NCI-H2196 (cell line): ENCODE results near the gene NEB.
"Not testable (repeated sequence)": the region's sequence is repeated elsewhere in the genome, so short reads cannot be mapped to it uniquely, and the experiment has no call there.

Experiments used
- DNase-seq: peaks from one replicate; lab custom pipeline; 2025; ENCODE audit not compliant: unreplicated experiment; lab: John Stamatoyannopoulos, UW

The NEB gene

DNA sequence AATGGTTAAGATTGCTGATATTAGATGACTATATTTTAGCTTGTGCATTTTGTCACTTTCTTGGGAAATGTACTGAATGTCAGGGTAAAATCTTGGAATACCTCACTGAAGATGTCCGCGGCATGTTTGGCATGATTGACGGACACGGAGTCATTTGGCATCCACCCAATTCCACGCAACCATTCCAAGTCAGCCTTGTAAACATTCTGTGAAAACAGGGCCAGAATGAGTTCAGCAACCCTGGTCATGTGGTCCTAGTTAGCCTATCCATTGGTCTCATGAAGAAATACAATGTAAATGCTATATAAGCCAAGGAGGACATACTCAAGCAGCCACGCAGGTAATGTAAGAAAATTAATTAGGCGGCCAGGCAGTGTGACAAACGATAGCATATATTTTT is 165.1 kb downstream of the NEB start:
- no peak for DNase-seq

DNA sequence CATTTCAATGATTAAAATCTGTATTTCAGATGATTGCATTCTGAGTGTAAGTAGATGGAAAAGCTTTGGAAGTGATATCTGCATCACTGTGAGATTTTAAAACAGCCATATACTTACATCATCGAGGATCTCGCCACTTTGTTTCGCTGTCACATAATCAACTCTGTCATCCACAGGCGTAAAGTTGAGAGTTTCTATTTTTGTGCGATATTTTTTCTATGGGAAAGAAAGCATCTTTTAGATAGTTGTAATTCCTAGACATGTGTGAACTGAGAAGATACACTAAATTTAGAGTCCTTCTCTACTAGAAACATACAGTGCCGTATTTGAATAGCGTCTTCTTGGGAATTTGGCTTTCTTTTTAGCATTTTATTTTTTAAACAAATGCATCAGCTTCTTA is 165.8 kb downstream of the NEB start:
- no peak for DNase-seq

DNA sequence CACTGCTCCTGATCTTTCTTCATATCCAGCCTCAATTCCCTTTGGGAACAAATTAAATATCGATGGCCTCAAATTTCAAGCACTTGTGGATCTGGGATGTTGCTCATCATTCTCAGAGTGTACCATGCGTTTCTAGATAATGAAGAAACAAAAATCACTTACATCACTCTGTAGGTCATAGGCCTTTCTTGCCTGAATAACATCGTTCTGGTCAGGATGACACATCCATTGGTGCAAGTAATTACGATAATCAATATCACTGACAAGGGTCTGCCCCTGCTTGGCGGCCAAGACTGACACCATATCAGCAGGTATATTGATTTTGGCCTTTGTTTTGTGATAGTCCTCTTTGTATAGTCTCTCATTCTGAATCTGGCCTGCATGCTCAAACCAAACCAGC is 167.3 kb downstream of the NEB start:
- no peak for DNase-seq

DNA sequence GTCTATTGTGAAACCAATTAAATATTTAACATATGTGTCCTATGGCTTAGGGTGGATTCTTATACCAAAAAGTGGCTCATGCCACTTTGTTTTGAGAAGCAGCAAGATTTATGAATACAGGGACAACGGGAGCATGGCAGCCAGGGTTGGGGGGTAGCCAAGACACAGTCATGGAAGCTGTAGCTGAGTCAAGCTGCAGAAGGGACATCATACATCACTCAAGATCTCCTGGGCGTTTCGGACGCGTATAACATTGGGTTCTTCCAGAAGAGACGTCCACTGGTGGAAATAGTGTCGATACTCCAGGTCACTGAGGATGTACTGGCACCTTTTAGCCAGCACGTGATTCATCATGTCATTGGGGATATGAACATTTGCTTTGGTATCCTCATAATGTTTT is 171.9 kb downstream of the NEB start:
- DNase-seq: no peak

DNA sequence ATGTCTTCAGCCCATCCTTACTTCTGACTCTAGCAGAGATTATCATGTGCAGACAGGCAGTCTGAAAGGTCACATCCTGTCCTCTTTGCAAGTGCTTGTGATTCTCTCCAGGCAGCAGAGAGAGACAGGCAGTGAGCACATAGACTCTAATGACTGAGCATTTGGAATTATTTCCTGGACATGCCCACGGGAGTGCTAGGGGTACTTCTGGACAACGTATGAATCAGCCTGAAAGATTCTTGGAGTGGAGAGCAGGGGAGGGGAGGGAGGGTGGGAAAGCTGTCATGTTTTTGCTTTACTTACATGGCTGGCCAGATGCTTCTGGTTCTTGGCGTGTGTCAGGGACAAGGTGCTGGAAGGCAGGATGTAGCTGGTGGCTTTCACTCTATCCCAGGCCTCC is 174.0 kb downstream of the NEB start:
- no peak for DNase-seq

DNA sequence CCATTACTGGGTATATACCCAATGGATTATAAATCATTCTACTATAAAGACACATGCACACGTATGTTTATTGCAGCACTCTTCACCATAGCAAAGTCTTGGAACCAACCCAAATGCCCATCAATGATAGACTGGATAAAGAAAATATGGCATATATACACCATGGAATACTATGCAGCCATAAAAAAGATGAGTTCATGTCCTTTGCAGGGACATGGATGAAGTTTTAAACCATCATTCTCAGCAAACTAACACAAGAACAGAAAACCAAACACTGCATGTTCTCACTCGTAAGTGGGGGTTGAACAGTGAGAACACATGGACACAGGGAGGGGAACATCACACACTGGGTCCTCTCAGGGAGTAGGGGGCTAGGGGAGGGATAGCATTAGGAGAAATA is 174.8 kb downstream of the NEB start:
- DNase-seq: not testable (repeated sequence)

DNA sequence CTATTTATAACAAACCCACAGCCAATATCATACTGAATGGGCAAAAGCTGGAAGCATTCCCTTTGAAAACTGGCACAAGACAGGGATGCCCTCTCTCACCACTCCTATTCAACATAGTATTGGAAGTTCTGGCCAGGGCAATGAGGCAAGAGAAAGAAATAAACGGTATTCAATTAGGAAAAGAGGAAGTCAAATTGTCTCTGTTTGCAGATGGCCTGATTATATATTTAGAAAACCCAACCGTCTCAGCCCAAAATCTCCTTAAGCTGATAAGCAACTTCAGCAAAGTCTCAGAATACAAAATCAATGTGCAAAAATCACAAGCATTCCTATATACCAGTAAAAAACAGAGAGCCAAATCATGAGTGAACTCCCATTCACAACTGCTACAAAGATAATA is 176.4 kb downstream of the NEB start:
- not testable (repeated sequence) for DNase-seq

DNA sequence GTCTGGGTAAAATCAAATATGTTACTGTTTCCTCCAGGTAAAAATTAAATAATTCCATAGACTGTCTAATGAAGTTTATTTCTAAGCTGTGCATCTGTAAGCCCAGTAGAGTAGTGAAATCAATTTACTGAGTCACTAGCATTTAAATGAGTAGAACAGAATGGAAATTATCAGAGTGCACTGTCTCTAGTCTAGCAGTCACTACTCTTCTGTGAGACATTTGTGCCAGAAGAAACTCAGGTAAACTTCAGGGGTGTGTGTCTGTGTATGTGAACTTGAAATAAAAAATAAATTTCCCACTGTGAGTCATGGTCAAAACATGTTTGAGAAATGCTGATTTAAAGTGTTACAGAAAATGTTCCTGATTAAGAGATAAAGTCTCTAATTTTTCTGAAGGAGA is 178.2 kb downstream of the NEB start:
- DNase-seq: no peak

DNA sequence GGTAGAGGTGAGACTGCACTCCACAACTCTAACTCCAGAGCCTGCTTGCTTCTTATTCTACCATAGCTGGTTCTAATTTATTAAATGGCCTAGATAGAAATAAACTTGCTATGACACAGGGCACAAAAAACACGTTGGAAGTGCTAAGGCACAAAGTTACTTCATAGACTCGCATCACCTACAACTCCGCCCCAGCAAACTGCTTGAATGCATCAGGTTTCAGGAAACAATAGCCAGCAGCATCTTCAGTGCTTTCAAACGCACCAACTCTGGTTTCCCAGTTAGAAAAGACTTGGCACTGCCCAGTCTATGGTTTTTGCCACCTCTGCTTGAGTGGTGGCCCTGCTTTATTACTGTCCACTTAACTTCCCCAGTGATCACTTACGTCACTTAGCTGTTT is 182.0 kb downstream of the NEB start:
- no peak for DNase-seq

DNA sequence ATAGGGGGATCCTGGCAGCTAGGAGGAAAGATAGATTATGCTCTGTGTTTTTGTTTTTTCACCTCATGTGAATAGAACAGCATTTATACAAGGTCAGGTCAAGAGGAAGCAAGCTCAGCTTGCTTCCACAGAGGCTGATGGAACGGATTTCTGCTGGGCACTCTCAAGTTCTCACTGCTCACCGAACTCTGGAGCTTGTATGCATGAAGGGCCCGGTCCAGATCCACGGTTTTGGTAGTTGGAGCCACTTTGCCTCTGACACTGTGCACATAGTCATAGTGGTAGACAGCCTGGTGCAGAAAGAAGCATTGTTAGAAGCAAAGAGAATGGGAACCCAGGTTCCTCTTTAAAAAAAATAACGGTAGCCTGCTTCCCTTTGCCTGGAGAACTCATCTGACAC is 182.7 kb downstream of the NEB start:
- DNase-seq: no peak

DNA sequence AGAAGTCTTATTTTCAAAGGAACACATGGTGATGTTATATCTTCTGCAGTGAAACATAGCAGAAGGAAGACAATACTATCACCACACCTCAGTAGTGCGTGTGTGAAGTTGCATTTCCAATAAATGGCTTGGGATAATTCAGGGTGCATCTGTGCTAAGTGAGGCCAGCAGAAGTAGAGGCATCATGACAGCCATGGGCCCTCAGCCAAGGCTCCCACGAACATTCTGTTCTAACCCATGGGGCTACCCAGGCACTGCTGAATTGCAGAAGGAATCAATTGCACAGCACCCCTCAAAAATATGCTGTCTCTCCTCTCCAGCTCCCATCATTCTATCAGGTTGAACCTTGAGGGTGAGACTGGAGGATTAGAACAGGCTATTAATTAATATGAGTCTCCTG is 185.1 kb downstream of the NEB start:
- no peak for DNase-seq

DNA sequence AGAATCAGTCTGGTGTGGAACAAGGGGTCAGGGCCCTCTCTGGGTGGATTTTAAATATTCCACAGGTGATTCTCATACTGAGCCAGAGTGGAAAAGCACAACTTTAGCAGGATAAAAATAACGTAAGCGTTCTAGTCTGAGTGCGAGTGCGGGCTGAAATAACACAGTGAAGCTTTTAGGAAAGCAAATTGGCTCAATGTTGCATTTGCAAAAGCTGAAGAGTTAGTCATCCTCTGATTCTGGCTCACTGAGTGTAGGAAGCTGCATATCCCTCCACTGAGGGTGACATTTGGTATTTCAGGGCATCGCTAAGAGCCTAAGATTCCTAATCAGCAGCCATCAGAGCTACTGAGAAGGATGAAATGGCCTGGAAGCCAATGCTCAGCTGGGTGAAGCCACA is 189.8 kb downstream of the NEB start:
- no peak for DNase-seq

DNA sequence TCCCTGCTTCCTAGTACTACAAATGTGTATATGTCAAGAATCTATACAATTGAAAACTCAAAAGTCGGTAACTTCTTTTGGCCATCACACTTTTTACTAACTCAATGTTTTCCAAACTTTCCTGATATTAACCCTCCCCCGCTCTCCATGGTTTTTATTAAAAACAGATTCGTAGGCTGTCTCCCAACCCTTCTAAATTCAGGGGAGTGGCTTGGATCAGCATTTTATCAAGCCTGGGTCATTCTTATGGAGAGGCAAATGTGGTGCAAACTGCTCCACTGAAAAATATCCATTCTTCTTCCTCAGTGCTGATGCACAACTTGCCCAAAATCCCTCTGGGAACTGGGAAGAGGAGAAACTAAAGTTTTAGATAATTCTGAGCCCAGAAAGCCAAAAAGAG is 190.4 kb downstream of the NEB start:
- no peak for DNase-seq

DNA sequence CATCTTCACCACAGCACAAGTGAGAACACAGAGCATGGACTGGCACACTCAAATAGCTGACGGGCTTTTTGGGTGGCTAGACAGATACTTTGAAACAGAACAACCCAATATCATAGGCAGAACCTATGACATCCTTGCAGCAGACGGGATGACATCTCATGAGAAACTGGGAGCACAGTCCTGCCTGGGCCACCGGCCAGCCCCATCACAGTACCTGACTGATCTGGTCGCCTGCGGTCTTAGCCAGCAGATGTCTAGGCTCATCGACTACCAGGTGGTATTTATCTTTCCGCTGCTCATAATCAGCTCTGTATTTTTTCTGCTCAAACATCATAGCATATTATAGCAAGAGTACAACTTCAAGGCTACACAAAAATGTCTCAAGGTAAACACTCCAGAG is 200.3 kb downstream of the NEB start:
- DNase-seq: no peak

DNA sequence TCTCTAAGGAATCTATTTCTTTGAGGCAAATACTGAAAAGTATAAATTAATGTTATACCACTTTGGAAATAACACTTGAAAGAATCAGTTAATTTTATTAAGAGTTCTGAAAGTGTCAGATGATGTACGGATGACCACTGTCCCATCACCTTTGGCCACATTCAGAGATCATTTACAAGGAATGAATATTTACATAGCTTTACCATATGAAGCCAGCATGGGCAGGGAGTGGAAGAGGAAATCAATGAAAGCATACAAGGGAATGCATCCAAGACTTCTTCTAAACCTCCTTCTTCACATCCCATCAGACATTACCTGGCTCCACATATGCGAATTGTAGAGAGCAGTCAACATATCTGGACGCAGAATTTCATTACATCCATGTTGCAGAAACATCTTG is 201.1 kb downstream of the NEB start:
- DNase-seq: no peak

DNA sequence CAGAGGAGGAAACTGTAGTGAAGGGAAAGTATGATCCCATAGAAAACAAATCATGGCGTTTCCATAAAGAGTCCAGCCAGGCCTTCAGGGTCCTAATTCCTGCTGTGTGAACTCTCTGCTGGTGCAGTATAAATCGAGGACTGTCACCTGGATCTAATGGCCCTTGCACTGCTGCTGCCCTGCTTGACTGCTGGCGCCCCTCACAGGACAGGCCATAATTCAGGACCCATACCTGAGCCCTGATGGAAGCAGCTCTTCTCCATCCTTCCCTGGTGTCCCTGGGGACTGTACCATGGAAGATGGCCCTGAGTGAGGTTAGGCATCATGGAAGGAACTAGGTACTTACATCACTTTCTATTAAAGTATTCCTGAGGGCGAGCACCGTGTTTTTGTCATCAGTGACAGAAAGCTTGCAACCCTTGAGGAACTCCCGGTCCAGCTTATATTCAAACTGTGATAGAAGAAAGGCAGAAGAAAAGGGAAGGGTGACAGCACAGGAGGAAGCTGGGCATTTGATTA is 207.6 kb downstream of the NEB start:
- no peak for DNase-seq

DNA sequence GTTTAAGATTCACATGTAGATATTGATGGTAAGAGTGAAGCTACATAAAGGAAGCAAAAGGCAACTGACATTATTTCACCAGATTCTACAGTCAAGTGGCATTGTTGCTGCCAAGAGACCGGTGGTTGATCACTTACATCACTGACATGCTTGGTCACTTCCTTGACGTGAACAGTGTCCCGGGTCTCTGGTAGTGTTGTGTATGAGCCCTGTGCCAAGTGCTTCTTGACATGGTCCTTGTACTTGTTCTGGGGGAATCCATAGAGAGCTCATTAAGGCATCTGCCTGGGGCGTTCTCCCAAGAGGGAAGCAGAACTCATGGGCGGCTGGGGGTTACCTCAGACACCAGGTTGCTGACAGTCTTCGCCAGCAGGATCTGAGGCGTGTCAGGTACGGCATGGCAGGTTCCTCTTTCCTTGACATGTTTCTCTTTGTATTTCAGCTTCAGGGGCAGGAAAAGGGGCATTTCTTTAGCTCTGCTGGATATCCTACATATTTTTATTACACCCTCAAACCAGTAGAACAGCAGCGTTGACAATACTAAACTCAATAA is 208.4 kb downstream of the NEB start:
- DNase-seq: no peak

DNA sequence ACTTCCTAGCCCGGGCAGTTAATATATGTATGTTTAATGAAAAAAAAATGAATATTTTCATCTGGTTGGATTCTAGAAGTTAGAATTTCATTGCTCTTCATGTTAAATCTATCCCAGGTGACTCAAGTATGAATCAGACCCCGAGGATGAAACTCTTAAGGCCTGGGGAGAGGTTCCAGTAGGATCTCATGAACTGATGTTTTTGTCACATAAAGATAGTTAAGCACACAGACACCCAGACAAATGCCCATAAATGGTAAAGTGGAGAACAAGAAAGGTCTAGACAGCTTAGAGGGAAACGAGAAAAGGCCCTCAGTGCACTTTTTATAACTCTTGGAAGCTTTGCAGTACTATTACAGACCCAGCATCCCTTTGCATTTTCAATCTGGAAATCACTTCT is 210.4 kb downstream of the NEB start:
- no peak for DNase-seq

DNA sequence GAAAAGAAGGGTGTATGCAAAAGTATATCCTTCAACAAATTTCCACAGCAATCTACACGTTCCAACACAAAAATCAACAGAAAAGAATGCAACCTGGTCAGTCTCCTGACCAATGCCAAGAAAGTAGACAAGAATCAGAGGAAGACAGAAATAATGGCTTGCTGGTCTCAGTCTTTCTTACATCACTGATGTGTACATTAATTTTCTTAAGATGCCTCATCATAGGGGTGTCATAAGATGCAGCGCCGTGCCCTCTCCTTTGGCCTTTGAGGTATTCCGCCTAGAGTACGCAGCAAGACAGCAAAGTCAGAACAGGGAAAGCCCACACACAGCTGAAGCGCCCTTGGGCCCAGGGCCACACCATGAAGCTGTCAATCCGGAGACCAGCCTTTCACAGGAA is 211.7 kb downstream of the NEB start:
- no peak for DNase-seq

DNA sequence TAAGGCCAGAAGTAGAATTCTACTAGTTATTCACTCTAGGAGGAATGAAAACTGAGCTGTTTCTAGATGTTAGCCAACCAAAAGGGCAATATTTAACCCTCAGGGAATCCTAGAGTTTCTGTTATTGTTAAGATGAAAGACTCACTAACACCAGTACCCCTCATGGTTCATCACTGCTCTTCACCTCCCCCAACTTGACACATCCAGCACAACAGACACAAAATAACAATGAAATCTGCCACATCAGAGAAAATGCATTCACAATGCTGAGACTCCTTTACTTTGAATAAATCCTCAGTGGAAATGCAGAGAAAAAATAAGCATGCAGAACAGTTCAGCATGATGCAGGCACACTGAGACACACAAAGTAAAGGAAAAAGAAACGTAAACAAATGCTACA is 213.3 kb downstream of the NEB start:
- DNase-seq: no peak

DNA sequence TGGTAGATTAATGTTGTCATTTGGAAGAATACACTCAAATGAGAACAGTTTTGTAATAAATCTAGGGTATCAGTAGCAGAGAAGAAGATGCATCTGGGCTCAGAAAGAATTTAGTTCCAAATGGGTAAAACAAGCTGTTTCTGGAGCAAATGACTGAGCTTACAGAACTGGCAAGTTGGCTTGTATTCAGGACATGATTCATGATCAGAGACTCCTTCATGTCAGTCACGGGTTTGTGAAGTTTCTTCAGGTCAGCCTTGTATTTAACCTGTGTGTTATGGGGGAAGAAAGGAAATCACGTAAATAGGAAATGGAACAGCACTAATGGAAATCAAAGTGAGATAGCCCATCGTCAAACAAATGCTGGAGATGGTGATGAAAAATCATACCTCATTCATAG is 215.5 kb downstream of the NEB start:
- DNase-seq: no peak

DNA sequence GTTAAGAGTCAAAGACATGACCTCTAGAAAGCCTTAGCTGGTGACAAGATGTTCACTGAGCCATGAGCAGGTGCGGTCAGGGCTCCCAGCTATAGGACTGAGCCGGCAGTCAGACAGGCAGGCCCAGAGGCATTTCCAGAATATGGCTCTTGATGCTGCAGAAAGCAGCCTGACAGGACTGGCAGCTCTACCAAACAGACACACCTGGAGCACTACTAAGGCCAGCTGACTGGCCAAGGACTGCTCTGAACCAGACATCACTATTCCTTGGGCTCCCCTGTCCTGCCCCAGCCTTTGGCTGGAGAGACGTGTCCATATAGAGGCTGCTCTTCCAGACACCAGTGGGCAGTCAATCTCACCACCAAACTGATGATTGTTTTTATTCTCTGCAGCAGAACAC is 225.8 kb downstream of the NEB start:
- DNase-seq: no peak

DNA sequence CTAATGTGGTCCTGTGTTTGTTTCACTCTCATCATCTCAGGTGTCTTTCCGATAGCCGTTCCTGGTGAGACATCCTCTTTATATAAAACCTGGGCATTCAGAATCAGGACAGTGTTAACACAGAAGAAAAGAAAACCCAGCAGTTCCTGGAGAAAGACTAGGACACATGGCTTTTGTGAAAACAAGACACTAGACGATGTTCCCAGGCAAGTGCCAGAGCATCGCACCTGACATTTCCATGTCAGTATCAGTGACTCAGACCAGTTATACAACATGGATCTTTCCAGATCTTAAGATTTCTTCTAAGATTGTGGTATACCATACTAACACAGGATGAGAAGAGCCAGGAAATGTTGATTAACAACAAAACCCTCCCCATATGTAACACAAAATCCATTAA is 228.1 kb downstream of the NEB start:
- no peak for DNase-seq

DNA sequence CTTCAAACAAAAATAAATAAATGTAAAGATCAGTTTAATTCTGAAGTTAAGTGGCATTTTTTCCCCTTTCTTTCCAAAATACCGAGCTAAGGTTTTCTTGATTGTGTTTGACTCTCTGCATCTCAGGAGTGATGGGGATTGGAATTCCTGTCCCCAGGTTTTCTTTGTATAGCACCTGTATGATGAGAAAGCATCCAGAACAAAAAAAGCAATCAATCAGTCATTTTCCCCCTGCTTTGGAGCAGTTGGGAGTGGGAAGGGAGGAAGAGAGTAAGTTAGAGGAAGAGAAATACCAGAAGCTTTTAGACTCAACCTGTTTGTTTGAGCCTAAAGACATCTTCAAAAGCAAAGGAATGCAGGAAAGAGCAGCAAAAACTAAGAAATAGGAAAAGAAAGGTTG is 236.1 kb downstream of the NEB start:
- DNase-seq: no peak
